ENCODE measurements around the gene MAPK11.
"Not testable (repeated sequence)": the region's sequence is repeated elsewhere in the genome, so short reads cannot be mapped to it uniquely, and the experiment has no call there.

DNA sequence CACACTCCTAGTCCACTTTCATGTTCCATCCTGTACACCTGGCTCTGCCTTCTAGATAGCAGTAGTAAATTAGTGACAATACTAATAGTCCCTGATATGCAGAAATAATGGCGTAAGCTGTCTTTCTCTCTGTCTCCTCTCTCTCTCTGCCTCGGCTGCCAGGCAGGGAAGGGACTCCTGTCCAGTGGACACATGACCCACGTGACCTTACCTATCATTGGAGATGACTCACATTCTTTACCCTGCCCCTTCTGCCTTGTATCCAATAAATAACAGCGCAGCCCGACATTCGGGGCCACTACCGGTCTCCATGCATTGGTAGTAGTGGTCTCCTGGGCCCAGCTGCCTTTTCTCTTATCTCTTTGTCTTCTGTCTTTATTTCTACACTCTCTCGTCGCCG, 3.6 kb upstream of the MAPK11 start:
- TF ChIP-seq, protein P1, sequence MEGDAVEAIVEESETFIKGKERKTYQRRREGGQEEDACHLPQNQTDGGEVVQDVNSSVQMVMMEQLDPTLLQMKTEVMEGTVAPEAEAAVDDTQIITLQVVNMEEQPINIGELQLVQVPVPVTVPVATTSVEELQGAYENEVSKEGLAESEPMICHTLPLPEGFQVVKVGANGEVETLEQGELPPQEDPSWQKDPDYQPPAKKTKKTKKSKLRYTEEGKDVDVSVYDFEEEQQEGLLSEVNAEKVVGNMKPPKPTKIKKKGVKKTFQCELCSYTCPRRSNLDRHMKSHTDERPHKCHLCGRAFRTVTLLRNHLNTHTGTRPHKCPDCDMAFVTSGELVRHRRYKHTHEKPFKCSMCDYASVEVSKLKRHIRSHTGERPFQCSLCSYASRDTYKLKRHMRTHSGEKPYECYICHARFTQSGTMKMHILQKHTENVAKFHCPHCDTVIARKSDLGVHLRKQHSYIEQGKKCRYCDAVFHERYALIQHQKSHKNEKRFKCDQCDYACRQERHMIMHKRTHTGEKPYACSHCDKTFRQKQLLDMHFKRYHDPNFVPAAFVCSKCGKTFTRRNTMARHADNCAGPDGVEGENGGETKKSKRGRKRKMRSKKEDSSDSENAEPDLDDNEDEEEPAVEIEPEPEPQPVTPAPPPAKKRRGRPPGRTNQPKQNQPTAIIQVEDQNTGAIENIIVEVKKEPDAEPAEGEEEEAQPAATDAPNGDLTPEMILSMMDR (IDR thresholded peaks at IDR 0.05) = not testable (repeated sequence)
- TF ChIP-seq EZH2, EZH2phosphoT487 (IDR thresholded peaks at IDR 0.05): not testable (repeated sequence)
